Mucosa of descending colon (tissue), 3 donors: Measurements from ENCODE around the gene SBSN. TPM values are rescaled to one million over a fixed set of nuclear protein-coding genes. Genes with fewer than 3 reads are reported as not detected.

ENCODE experiments used
- ATAC-seq: fragments of 200-7000 bp; cut with Tn5 transposase; one replicate; pipeline ENCODE4 v1.9.1; 2020; ENCODE audit warnings: mild to moderate bottlenecking, moderate library complexity
- DNase-seq, 3 donors: peaks; one replicate each; pipeline ENCODE4 v3.0.0-alpha.2; 2020
- H3K36me3 ChIP-seq: fragments of 200-600 bp; one replicate; pipeline ENCODE4 v1.8.0; 2021; ENCODE audit warnings: low read depth, mild to moderate bottlenecking
- H3K4me1 ChIP-seq: fragments of 200-600 bp; one replicate; pipeline ENCODE4 v1.8.0; 2021; ENCODE audit warnings: low read depth, mild to moderate bottlenecking
- H3K4me3 ChIP-seq: fragments of 200-600 bp; one replicate; pipeline ENCODE4 v1.8.0; 2021; ENCODE audit warnings: mild to moderate bottlenecking
- H3K9me3 ChIP-seq: fragments of 200-600 bp; one replicate; pipeline ENCODE4 v1.8.0; 2021; ENCODE audit warnings: mild to moderate bottlenecking
- intact Hi-C, 2 donors: fragments of 100-400 bp; cut with DNase I in 1 of 2; cut with micrococcal nuclease in 1 of 2; formaldehyde crosslinking; loops; one replicate each; pipeline versions ENCODE4 v1.11.0 to v1.11.1; 2022; cut with DNase I, micrococcal nuclease
- total RNA-seq, 3 donors: library from RNA; stranded (reverse); fragmentation: NEBNext Ultra II Directional in 2 of 3; extraction: Animal tissue kit (Norgen Biotek cat#: 25700) in 2 of 3; gene quantifications; one replicate each; pipeline versions ENCODE4 v1.2.1 to v1.2.4, GENCODE V29; 2021 to 2023
- TF ChIP-seq, protein P1 (sequence below): fragments of 200-600 bp; IDR thresholded peaks from one replicate; pipeline ENCODE4 v1.8.0; 2022; ENCODE audit warnings: antibody characterized with exemption, mild to moderate bottlenecking
- donor health status: DM: no; HTN: no; CAD: no; lungs with moderate emphysema.
- donor health status: DM: no; HTN: no; CAD: no.
- donor health status: DM: no; HTN: yes; CAD: no.

SBSN gene
- total RNA-seq, 3 donors from 2014 or later, result not detected

DNA sequence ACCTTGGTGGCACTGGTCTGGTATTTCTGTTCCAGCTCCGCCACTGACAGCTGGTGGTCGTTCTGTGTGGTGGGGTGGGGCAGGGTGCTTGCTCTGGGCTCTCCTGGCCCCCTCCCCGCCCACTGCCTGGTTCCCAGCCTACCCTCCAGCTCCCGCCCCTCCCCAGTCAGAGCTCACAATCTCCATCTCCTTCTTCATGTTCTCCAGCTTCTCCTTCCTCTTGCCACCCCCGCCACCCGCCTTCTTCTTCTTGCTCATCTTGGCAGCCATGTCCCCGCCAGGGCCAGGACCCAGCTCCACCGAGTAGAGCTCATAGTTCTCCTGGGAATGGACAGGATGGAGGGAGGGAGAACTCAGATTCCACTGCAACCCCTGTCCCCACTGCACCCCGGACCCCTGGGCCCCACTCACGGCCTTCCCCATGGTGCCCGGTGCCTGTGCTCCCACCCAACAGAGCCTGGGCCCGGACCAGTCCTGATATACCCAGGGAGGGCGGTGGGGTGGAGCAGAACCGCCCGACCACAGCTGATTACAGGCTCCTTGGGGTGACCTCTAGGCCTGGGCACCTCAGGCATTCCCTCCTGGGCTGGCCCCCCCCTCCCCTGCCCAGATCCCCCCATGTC, 35.2 kb upstream of the SBSN start, which contains the start of gene ATP4A:
TSS of gene ATP4A (minus strand) at position 452 of the 623 bp plus-strand sequence. CDS start at position 423, 29 bp downstream.
- intact Hi-C loops, result no loop called here
- TF ChIP-seq, protein P1, sequence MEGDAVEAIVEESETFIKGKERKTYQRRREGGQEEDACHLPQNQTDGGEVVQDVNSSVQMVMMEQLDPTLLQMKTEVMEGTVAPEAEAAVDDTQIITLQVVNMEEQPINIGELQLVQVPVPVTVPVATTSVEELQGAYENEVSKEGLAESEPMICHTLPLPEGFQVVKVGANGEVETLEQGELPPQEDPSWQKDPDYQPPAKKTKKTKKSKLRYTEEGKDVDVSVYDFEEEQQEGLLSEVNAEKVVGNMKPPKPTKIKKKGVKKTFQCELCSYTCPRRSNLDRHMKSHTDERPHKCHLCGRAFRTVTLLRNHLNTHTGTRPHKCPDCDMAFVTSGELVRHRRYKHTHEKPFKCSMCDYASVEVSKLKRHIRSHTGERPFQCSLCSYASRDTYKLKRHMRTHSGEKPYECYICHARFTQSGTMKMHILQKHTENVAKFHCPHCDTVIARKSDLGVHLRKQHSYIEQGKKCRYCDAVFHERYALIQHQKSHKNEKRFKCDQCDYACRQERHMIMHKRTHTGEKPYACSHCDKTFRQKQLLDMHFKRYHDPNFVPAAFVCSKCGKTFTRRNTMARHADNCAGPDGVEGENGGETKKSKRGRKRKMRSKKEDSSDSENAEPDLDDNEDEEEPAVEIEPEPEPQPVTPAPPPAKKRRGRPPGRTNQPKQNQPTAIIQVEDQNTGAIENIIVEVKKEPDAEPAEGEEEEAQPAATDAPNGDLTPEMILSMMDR, result no peak

DNA sequence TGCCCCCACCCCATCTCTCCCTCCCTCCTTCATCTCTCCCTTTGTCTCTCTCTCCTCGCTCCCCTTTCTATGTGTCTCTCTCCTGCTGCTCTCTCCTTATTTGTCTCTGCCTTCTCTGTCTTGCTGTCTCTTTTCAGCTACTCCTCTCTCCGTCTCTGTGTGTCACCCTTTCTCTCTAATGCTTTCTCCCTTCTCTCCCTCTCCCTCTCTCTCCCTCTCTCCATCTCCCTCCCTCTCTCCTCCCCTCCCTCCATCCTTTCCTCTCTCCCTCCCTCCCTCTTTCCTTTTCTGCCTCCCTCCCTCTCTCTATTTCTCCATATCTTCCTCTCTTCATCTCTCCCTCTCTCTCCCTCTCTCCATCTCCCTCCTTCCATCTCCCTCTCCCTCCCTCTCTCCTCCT, 34.7 kb upstream of the SBSN start:
- DNase-seq (no peak), ATAC-seq (no peak)
- Histone ChIP-seq H3K9me3 (no peaks in the 10 kb centered on the region), H3K36me3 (no peaks in the 10 kb centered on the region), H3K4me1 (peaks cover 5% of the 10 kb centered on the region), H3K4me3 (no peak overlapping the region)
- intact Hi-C loops, result no loop called here
- TF ChIP-seq, protein P1, result no peak

More for the DNA sequence above, 35.2 kb upstream of the SBSN start, which contains the start of gene ATP4A:
- H3K4me1 ChIP-seq, result peaks cover under 1% of the 10 kb centered on the region
- no peak for ATAC-seq
- H3K36me3 ChIP-seq, result no peaks in the 10 kb centered on the region
- H3K4me3 ChIP-seq, result no peak within 1 kb of the TSS
- no peak for DNase-seq
- H3K9me3 ChIP-seq, result no peaks in the 10 kb centered on the region

DNA sequence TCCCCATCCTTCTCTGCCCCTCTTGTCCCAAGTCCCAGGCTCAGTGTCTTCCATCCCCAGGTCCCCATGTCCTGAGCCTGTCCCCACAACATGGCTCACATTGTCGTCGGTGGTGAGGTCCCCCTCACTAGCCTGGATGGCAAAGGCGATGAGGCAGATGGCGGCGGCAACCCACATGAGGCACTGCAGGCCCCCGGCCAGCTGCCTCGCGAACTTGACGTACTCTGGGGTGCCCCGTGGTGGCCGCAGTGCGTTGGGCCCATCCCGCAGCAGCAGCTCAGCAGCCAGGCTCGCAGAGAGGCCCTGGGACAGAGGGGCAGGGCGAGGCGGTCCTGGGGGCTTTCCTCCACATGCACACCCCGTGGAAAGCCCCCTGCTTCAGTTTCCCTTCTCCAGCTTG, 34.2 kb upstream of the SBSN start:
- DNase-seq (no peak), ATAC-seq (no peak)
- H3K4me3 ChIP-seq, result no peak overlapping the region
- peaks cover 5% of the 10 kb centered on the region for H3K4me1 ChIP-seq
- intact Hi-C loops, result no loop called here
- TF ChIP-seq, protein P1, result no peak
- H3K9me3 ChIP-seq, result no peaks in the 10 kb centered on the region
- no peaks in the 10 kb centered on the region for H3K36me3 ChIP-seq

- TF ChIP-seq, protein P1, result no peak
Measured at GRCh38 chr19:35561436-35561835, 33.3 kb upstream of the SBSN start.

GRCh38 chr19:35560677-35561076, 32.6 kb upstream of the SBSN start:
- no peaks in the 10 kb centered on the region for H3K9me3 ChIP-seq
- TF ChIP-seq, protein P1, result no peak
- no peak for ATAC-seq
- H3K4me3 ChIP-seq, result no peak overlapping the region
- intact Hi-C loops, result no loop called here
- DNase-seq, result no peak
- H3K4me1 ChIP-seq, result peaks cover 5% of the 10 kb centered on the region
- H3K36me3 ChIP-seq, result no peaks in the 10 kb centered on the region

More at GRCh38 chr19:35561436-35561835, 33.3 kb upstream of the SBSN start:
- peaks cover 5% of the 10 kb centered on the region for H3K4me1 ChIP-seq
- no peaks in the 10 kb centered on the region for H3K9me3 ChIP-seq
- ATAC-seq, result no peak
- no peaks in the 10 kb centered on the region for H3K36me3 ChIP-seq
- no peak overlapping the region for H3K4me3 ChIP-seq
- intact Hi-C loops, result no loop called here
- no peak for DNase-seq
